ENCODE data around the gene RENBP.

RENBP gene

GRCh38 chrX:153970357-153971123, 26.1 kb upstream of the RENBP start:
- DNase-seq (ENCODE audit: low spot score): no peak

- DNase-seq (ENCODE audit: low spot score): no peak
Observed at GRCh38 chrX:153969904-153970356, 25.5 kb upstream of the RENBP start.

DNA sequence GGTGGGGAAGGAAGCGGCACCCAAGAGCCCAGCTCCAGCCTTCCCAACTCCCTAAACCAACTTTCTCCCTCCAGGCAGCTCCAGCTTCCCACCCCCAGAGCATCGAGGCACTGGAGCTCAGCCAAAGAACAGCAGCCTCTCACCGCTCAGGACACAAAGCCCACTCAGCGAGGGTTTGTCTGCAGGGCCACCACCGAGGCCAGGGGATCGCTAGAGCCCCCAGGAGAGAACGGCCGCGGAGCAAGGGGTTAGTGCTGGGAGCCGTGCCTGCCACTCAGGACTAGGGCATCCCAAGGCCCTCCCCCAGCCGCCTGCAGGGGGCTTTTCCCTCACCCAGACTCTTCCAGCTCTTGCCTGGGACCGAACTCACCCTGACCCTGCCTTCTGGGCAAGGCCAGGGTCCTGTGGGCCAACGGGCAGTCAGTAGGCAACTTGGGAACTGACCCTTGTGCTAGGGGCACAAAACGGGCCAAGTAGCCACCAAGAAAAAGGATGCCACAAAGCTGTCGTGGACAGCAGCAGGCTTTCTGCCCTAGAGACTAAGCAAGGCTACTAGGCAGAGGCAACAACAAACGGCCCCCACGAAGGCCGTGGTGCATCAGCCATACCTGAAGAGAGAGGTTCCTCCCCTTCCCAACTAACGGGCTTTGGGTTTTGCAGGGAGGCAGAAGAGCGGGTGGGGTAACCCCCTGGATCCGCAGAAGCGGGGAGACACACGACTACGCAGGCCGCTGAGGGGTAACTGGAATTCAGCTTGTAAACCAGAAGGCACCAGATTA, 24.9 kb upstream of the RENBP start:
- no peak for DNase-seq (ENCODE audit: low spot score)

DNA sequence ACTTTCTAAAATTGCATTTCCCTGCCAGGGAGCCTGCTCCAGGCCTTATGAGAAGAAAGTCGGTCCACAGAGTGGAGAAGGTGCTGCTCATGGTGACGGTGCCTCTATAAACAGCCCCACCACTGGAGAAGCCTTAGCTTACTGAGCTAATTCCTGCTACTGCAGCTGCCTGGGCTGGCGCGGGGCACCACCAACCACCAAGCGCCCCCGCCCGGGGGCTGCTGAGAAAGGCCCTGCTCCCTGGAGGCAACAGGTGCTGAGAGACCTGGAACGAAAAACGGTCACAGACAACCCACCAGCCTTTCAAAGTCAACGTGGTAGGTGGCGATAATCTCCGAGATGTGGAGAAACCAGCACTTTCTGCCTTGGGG, 24.3 kb upstream of the RENBP start:
- DNase-seq (ENCODE audit: low spot score): no peak

DNA sequence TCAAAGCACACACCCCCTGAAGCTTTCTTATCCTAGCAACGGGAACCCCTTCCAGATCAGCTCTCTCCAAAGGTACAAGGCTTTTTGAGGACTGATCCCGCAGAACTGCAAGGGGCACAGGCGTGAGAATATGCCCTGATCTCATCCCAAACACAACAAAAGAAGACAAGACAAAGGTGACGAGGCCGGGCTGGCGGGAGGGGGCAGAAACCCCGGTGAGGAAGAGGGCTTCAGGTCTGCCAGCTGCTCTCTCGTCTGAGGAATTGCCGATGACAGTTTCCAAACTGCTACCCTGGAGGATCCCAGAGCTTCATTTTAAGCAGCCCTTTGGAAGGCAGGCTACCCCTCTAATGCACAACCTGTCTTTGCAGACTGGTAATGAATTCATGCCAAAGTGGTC, 23.8 kb upstream of the RENBP start:
- DNase-seq (ENCODE audit: low spot score): no peak

- no peak for DNase-seq (ENCODE audit: low spot score)
Observed at GRCh38 chrX:153967536-153968224, 23.2 kb upstream of the RENBP start.

GRCh38 chrX:153966841-153967535, 22.5 kb upstream of the RENBP start:
- no peak for DNase-seq (ENCODE audit: low spot score)

GRCh38 chrX:153966283-153966688, 21.8 kb upstream of the RENBP start:
- DNase-seq (ENCODE audit: low spot score): no peak

GRCh38 chrX:153965406-153965805, 21.0 kb upstream of the RENBP start:
- no peak for DNase-seq (ENCODE audit: low spot score)

- DNase-seq (ENCODE audit: low spot score): no peak
Observed at GRCh38 chrX:153964105-153964504, 19.7 kb upstream of the RENBP start.

DNA sequence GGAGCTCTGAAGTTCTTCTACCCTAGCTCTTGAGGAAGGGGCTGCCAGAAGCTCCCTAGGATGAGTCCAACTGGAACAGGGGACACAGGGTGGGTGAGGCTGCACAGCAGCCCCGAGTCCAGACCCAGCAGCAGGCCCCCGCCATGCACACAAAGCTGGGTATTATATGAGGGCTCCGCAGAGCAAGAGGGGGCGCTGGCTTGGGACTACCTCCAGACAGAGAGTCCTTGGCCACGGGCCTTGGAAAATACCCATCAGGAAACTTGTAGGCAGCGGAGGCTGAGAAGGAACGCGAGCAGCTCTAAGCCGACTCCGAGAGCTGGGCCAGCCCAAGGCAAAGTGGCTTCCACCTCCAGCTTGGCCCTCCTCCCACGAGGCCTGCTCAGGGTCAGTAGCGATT, 19.1 kb upstream of the RENBP start:
- no peak for DNase-seq (ENCODE audit: low spot score)

GRCh38 chrX:153961292-153961691, 16.8 kb upstream of the RENBP start:
- no peak for DNase-seq (ENCODE audit: low spot score)

GRCh38 chrX:153960786-153961185, 16.3 kb upstream of the RENBP start:
- no peak for DNase-seq (ENCODE audit: low spot score)

GRCh38 chrX:153960077-153960476, 15.6 kb upstream of the RENBP start:
- DNase-seq (ENCODE audit: low spot score): no peak

GRCh38 chrX:153959649-153960048, 15.2 kb upstream of the RENBP start:
- DNase-seq (ENCODE audit: low spot score): no peak

GRCh38 chrX:153958605-153959004, 14.2 kb upstream of the RENBP start:
- DNase-seq (ENCODE audit: low spot score): no peak

- no peak for DNase-seq (ENCODE audit: low spot score)
Observed at GRCh38 chrX:153957224-153957623, 12.8 kb upstream of the RENBP start.

- no peak for DNase-seq (ENCODE audit: low spot score)
Observed at GRCh38 chrX:153956044-153956907, 11.8 kb upstream of the RENBP start.

DNA sequence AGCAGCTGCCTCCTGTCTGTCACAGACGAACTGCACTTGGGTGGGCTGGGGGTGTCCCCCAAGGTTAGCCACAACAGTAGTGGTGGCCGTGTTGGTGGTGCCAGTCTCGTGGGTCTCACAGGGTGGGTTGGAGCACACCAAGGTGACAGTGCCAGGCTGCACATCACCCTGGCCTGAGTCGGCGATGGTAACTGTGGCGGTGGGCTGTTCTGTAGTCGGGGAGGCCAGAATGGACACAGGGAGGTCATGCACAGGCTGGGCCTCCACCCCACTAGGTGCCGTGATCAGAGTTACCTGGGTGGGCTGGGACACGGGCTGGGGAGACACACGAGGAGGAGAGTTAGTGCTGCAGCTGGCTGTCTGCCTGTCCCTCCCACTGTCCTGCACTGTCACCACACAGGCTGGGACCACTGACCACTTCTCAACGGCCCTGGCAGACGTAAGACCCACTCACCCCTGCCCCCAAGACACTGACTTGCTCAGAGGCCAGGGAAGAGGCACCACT, 10.8 kb upstream of the RENBP start:
- DNase-seq (ENCODE audit: low spot score): no peak

DNA sequence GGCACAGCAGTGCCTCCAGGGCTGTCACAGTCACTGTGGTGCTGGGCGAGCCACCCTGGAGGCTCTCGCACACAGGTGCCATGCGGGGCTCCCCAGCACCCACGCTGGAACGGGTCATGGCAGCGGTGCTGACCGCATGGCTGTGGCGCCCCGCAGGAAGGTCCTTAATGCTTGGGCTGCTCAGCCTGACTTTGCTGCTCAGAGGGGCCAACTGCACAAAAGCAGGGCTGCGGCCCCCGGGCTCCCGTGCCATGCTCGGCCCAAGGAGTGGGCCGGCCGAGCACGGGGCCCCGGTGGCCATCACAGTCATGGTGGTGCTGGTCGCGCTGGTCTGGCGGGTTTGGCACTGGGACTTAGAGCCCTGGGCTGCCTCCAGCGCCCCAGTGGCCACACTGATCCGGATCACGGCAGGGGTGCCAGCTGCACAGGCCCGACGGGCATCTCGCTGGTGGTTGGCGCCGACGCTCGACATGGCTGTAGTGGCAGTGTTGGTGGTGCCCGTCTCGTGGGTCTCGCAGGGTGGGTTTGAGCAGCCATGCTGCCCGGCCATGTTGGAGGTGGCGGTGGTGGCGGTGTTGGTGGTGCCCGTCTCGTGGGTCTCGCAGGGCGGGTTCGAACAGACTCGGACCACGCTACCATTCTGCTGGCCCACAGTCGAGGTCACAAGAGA, 10.2 kb upstream of the RENBP start:
- no peak for DNase-seq (ENCODE audit: low spot score)

Data from iPS-NIHi11 (cell line).